Right atrium auricular region (tissue), 2 donors: ENCODE data around the gene TMEM106B. TPM values are rescaled to one million over a fixed set of nuclear protein-coding genes. Genes with fewer than 3 reads are reported as not detected.
A peak's percentile ranks its signal among the peaks of the same experiment; 100 is the strongest.

ENCODE experiments used
- DNase-seq: peaks from one replicate; pipeline ENCODE4 v3.0.0-alpha.2; 2019; ENCODE audit warnings: low spot score
- H3K27ac ChIP-seq, 2 donors: fragments of 200-600 bp; sonication (generic); 1 replicate in 1 of 2; 2 replicates in 1 of 2; pipeline ENCODE4 v1.5.1; 2016 to 2019
- H3K27me3 ChIP-seq, 2 donors: fragments of 200-600 bp; sonication (generic); one replicate each; pipeline versions ENCODE4 v1.5.1 to v1.6.0; 2017 to 2019
- H3K36me3 ChIP-seq: fragments of 200-600 bp; sonication (generic); one replicate; pipeline ENCODE4 v1.5.1; 2016
- H3K4me1 ChIP-seq, 2 donors: fragments of 200-600 bp; sonication (generic); one replicate each; pipeline versions ENCODE4 v1.5.1 to v1.6.0; 2017 to 2019
- H3K4me3 ChIP-seq, 2 donors: fragments of 200-600 bp; sonication (generic); 1 replicate in 1 of 2; 2 replicates in 1 of 2; pipeline ENCODE4 v1.5.1; 2017 to 2019; ENCODE audit warnings: mild to moderate bottlenecking in 1 of 2, moderate library complexity in 1 of 2
- H3K9me3 ChIP-seq, 2 donors: fragments of 200-600 bp; sonication (generic); one replicate each; pipeline ENCODE4 v1.5.1; 2019
- CTCF ChIP-seq, 2 donors: fragments of 200-600 bp; sonication (generic); IDR thresholded peaks; one replicate each; pipeline ENCODE4 v1.5.1; 2019; ENCODE audit warnings: antibody characterized with exemption in 2 of 2
- total RNA-seq, 2 donors: library from RNA; depleted of rRNA; stranded (reverse); fragments of >200 nt; gene quantifications; one replicate each; pipeline ENCODE4 v1.1.0, GENCODE V29; 2016

TMEM106B gene
- total RNA-seq, 2 donors from 2014 or later = 51.6 to 76.6 TPM

- TF ChIP-seq CTCF (IDR thresholded peaks at IDR 0.05) = no peak
- peak overlapping the region; percentile 79 for H3K4me3 ChIP-seq
- no peaks in the 10 kb centered on the region for H3K9me3 ChIP-seq
- H3K4me1 ChIP-seq = peaks cover 0 to 14% of the 10 kb centered on the region in 2 donors
- H3K27ac ChIP-seq = peak overlapping the region; percentile 93 to 97
- no peak for DNase-seq
- no peaks in the 10 kb centered on the region for H3K27me3 ChIP-seq
- no peaks in the 10 kb centered on the region for H3K36me3 ChIP-seq
Measured at GRCh38 chr7:12210179-12211053, 678 bp upstream of the TMEM106B start.

- Histone ChIP-seq H3K9me3 (no peaks in the 10 kb centered on the region), H3K27ac (peak overlapping the region; percentile 93 to 97), H3K27me3 (no peaks in the 10 kb centered on the region), H3K4me3 (peak overlapping the region; percentile 79), H3K36me3 (peaks cover 5% of the 10 kb centered on the region), H3K4me1 (peaks cover 0 to 14% of the 10 kb centered on the region in 2 donors)
- DNase-seq = no peak
- TF ChIP-seq CTCF (IDR thresholded peaks at IDR 0.05) = no peak
Measured at GRCh38 chr7:12211711-12212485, 804 bp downstream of the TMEM106B start.

DNA sequence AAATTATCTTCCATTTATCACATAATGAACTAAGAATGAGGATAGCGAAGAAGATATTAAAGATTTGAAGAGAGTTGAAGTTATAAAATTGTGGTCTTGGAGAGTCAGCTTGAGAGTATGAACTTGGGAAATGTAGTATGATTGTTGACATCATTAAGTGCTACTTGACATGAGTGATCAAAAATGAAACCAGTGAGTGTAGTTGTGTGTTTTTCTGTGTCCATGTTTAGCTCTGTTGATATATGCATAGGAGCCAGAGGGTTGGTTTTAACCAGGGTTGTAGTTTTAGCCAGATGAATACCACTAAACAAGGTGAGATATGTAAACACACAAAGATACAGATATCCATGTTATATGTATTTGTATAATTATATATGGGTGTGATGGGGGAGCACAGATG, 6.2 kb downstream of the TMEM106B start:
- Histone ChIP-seq H3K27ac (no peak overlapping the region), H3K27me3 (no peaks in the 10 kb centered on the region), H3K4me3 (no peak overlapping the region), H3K36me3 (peaks cover 34% of the 10 kb centered on the region), H3K9me3 (no peaks in the 10 kb centered on the region), H3K4me1 (peaks cover 0 to 8% of the 10 kb centered on the region in 2 donors)
- no peak for DNase-seq
- TF ChIP-seq CTCF (IDR thresholded peaks at IDR 0.05) = no peak

DNA sequence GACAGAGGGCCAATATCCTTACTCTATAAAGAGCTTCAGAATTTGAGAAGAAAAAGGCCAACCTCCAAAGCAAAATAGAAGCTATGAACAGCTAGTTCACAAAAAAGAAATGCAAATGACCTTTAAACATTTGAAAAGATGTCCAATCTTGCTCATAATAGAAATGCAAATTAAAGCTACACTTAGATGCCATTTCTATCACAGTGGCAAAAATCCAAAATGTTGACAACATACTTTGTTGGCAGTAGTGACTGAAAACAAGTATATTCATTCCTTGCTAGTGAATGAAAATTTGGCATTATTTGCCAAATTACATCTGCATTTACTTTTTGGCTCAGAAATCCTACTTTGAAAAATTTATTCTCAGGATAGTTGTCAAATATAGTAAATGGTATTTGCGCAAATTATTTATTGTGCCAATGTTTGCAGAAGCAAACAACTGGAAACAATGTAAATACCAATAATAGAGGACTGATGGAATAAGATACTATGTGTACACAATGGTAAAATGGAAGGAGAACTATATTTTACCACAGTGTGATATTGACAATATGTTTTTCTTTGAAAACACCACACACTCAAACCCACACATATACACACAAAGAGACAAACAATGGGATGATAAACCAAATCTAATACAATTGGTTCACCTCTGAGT, 9.4 kb downstream of the TMEM106B start:
- no peak for DNase-seq
- Histone ChIP-seq H3K9me3 (no peaks in the 10 kb centered on the region), H3K27ac (no peak overlapping the region), H3K27me3 (no peaks in the 10 kb centered on the region), H3K36me3 (peaks cover 46% of the 10 kb centered on the region), H3K4me3 (no peak overlapping the region), H3K4me1 (no peaks in the 10 kb centered on the region)
- no peak for TF ChIP-seq CTCF (IDR thresholded peaks at IDR 0.05)

GRCh38 chr7:12221414-12221813, 10.3 kb downstream of the TMEM106B start:
- Histone ChIP-seq H3K27me3 (no peaks in the 10 kb centered on the region), H3K9me3 (no peaks in the 10 kb centered on the region), H3K27ac (no peak overlapping the region), H3K4me3 (no peak overlapping the region), H3K4me1 (no peaks in the 10 kb centered on the region), H3K36me3 (peaks cover 45% of the 10 kb centered on the region)
- no peak for TF ChIP-seq CTCF (IDR thresholded peaks at IDR 0.05)
- no peak for DNase-seq
